C4-2B (cell line): ENCODE data around the gene FLT1.

ENCODE experiments used
- CTCF ChIP-seq: fragments of 450-650 bp; conservative IDR thresholded peaks from 2 replicates; pipeline ENCODE4 v1.5.1; 2017; ENCODE audit warnings: mild to moderate bottlenecking
- ZFX ChIP-seq: fragments of 450-650 bp; IDR thresholded peaks from 2 replicates; pipeline ENCODE4 v1.6.1; 2017

- no peak for TF ChIP-seq CTCF
- TF ChIP-seq ZFX = no peak
These were observed 9.8 kb downstream of the FLT1 start for GRCh38 chr13:28485097-28485496.
